ENCODE data around the gene ZNF106. TPM values are rescaled to one million over a fixed set of nuclear protein-coding genes. Genes with fewer than 3 reads are reported as not detected.

ZNF106 gene
- total and polyA plus RNA-seq, 4 donors: 7.5 to 25.4 (median 20.5) TPM

DNA sequence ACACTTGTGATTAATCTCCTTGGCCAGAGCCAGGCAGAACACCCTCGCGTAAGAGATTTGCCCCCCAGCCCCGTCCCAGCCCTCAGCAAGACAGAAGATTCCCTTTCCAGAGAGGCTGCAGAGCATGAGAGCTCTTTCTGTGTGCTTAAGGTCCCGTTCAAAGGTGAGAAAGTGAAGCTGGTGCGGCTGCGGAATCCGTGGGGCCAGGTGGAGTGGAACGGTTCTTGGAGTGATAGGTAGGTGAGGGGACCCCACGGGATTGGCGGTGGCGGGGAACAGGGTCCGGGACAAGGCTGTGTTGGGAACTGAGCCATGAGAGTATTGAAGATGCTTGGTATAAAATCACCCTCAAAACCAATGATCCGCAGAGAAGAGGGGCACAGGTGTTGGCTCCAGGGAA lies 96.8 kb downstream of the ZNF106 start:
- Histone ChIP-seq H3K27me3 (ENCODE audit: control insufficient read depth in 4 of 4, insufficient read depth in 4 of 4, low read length in 3 of 4) (no peaks in the 10 kb centered on the region), H3K27ac (ENCODE audit: low read depth in 1 of 2, low read length in 2 of 2) (no peak overlapping the region), H3K36me3 (ENCODE audit: control insufficient read depth in 4 of 4, insufficient read depth in 3 of 4, low read depth in 1 of 4, low read length in 3 of 4) (peaks cover 0 to 12% (median 6%) of the 10 kb centered on the region in 4 donors), H3K4me3 (ENCODE audit: low read depth in 1 of 3, low read length in 3 of 3) (no peak overlapping the region), H3K9ac (ENCODE audit: low read depth in 1 of 2, low read length in 2 of 2) (no peak overlapping the region), H3K9me3 (ENCODE audit: control insufficient read depth in 4 of 4, low read length in 3 of 4) (no peaks in the 10 kb centered on the region), H3K4me1 (ENCODE audit: control insufficient read depth in 4 of 4, insufficient read depth in 4 of 4, low read length in 3 of 4) (no peaks in the 10 kb centered on the region)
- DNase-seq (ENCODE audit: low spot score): no peak
- no peak for TF ChIP-seq FOXA2 (IDR thresholded peaks at IDR 0.05)
- TF ChIP-seq, protein P1, sequence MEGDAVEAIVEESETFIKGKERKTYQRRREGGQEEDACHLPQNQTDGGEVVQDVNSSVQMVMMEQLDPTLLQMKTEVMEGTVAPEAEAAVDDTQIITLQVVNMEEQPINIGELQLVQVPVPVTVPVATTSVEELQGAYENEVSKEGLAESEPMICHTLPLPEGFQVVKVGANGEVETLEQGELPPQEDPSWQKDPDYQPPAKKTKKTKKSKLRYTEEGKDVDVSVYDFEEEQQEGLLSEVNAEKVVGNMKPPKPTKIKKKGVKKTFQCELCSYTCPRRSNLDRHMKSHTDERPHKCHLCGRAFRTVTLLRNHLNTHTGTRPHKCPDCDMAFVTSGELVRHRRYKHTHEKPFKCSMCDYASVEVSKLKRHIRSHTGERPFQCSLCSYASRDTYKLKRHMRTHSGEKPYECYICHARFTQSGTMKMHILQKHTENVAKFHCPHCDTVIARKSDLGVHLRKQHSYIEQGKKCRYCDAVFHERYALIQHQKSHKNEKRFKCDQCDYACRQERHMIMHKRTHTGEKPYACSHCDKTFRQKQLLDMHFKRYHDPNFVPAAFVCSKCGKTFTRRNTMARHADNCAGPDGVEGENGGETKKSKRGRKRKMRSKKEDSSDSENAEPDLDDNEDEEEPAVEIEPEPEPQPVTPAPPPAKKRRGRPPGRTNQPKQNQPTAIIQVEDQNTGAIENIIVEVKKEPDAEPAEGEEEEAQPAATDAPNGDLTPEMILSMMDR (IDR thresholded peaks at IDR 0.05; ENCODE audit: low read depth, low read length, missing input control): no peak
- TF ChIP-seq, protein P2, sequence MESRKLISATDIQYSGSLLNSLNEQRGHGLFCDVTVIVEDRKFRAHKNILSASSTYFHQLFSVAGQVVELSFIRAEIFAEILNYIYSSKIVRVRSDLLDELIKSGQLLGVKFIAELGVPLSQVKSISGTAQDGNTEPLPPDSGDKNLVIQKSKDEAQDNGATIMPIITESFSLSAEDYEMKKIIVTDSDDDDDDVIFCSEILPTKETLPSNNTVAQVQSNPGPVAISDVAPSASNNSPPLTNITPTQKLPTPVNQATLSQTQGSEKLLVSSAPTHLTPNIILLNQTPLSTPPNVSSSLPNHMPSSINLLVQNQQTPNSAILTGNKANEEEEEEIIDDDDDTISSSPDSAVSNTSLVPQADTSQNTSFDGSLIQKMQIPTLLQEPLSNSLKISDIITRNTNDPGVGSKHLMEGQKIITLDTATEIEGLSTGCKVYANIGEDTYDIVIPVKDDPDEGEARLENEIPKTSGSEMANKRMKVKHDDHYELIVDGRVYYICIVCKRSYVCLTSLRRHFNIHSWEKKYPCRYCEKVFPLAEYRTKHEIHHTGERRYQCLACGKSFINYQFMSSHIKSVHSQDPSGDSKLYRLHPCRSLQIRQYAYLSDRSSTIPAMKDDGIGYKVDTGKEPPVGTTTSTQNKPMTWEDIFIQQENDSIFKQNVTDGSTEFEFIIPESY (IDR thresholded peaks at IDR 0.05): no peak
- TF ChIP-seq, protein P3, sequence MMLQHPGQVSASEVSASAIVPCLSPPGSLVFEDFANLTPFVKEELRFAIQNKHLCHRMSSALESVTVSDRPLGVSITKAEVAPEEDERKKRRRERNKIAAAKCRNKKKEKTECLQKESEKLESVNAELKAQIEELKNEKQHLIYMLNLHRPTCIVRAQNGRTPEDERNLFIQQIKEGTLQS (IDR thresholded peaks at IDR 0.05): no peak
- TF ChIP-seq, protein P4, sequence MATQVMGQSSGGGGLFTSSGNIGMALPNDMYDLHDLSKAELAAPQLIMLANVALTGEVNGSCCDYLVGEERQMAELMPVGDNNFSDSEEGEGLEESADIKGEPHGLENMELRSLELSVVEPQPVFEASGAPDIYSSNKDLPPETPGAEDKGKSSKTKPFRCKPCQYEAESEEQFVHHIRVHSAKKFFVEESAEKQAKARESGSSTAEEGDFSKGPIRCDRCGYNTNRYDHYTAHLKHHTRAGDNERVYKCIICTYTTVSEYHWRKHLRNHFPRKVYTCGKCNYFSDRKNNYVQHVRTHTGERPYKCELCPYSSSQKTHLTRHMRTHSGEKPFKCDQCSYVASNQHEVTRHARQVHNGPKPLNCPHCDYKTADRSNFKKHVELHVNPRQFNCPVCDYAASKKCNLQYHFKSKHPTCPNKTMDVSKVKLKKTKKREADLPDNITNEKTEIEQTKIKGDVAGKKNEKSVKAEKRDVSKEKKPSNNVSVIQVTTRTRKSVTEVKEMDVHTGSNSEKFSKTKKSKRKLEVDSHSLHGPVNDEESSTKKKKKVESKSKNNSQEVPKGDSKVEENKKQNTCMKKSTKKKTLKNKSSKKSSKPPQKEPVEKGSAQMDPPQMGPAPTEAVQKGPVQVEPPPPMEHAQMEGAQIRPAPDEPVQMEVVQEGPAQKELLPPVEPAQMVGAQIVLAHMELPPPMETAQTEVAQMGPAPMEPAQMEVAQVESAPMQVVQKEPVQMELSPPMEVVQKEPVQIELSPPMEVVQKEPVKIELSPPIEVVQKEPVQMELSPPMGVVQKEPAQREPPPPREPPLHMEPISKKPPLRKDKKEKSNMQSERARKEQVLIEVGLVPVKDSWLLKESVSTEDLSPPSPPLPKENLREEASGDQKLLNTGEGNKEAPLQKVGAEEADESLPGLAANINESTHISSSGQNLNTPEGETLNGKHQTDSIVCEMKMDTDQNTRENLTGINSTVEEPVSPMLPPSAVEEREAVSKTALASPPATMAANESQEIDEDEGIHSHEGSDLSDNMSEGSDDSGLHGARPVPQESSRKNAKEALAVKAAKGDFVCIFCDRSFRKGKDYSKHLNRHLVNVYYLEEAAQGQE (IDR thresholded peaks at IDR 0.05): no peak
- TF ChIP-seq SP1 (IDR thresholded peaks at IDR 0.05): no peak
- TF ChIP-seq FOXA1 (IDR thresholded peaks at IDR 0.05): no peak
- TF ChIP-seq RXRA (IDR thresholded peaks at IDR 0.05): no peak
- no peak for TF ChIP-seq HNF4A (conservative IDR thresholded peaks at IDR 0.05)
- no peak for TF ChIP-seq RAD21 (IDR thresholded peaks at IDR 0.05)
- TF ChIP-seq EGR1 (IDR thresholded peaks at IDR 0.05; ENCODE audit: low read depth in 2 of 2): no peak
- TF ChIP-seq JUND (IDR thresholded peaks at IDR 0.05): no peak
- no peak for TF ChIP-seq TAF1 (conservative IDR thresholded peaks at IDR 0.05)
- TF ChIP-seq, protein P5, sequence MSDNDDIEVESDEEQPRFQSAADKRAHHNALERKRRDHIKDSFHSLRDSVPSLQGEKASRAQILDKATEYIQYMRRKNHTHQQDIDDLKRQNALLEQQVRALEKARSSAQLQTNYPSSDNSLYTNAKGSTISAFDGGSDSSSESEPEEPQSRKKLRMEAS (IDR thresholded peaks at IDR 0.05): no peak
- no peak for TF ChIP-seq YY1 (IDR thresholded peaks at IDR 0.05)
- WGBS: 90% methylated on average over 13 of the region's 13 CpGs

Measured in liver (tissue), 9 donors.